H1 (cell line): Measurements from ENCODE around the gene GLIPR1. TPM values are rescaled to one million over a fixed set of nuclear protein-coding genes. Genes with fewer than 3 reads are reported as not detected.
A peak's percentile ranks its signal among the peaks of the same experiment; 100 is the strongest.

Source experiments
- ASH2L ChIP-seq: fragments of 200-600, 300-600 bp; sonication (generic); IDR thresholded peaks from one replicate; pipeline ENCODE4 v1.7.1; 2017; ENCODE audit warnings: low read length
- BACH1 ChIP-seq: IDR thresholded peaks from 2 replicates; pipeline ENCODE4 v1.6.1; 2012; ENCODE audit warnings: low read length, improper control_type of control experiment
- CHD1 ChIP-seq: IDR thresholded peaks from 2 replicates; pipeline ENCODE4 v1.6.1; 2012; ENCODE audit warnings: low read depth, low read length, improper control_type of control experiment
- CHD2 ChIP-seq: IDR thresholded peaks from 2 replicates; pipeline ENCODE4 v1.6.1; 2012; ENCODE audit warnings: low read length, improper control_type of control experiment
- JUN ChIP-seq: IDR thresholded peaks from 2 replicates; pipeline ENCODE4 v1.6.1; 2011; ENCODE audit warnings: low read depth, mild to moderate bottlenecking, improper control_type of control experiment, low read length
- KDM4A ChIP-seq: IDR thresholded peaks from one replicate; pipeline ENCODE4 v1.7.1; 2012; ENCODE audit warnings: low read depth, mild to moderate bottlenecking, moderate library complexity, low read length, inconsistent platforms; ENCODE audit not compliant: severe bottlenecking
- MAFK ChIP-seq: IDR thresholded peaks from 2 replicates; pipeline ENCODE4 v1.6.1; 2012; ENCODE audit warnings: low read depth, mild to moderate bottlenecking, improper control_type of control experiment, low read length
- RBBP5 ChIP-seq: IDR thresholded peaks from 2 replicates; pipeline ENCODE4 v1.7.1; 2012; ENCODE audit warnings: low read depth, mild to moderate bottlenecking, inconsistent platforms, low read length, moderate library complexity, borderline replicate concordance
- SP1 ChIP-seq: IDR thresholded peaks from 2 replicates; pipeline ENCODE4 v1.6.1; 2011; ENCODE audit warnings: low read depth, low read length
- SUZ12 ChIP-seq: fragments of 200-600 bp; sonication (generic); IDR thresholded peaks from 2 replicates; pipeline ENCODE4 v1.6.1; 2012; ENCODE audit warnings: mild to moderate bottlenecking, inconsistent platforms, low read length, moderate library complexity, mixed read lengths
- polyA plus RNA-seq, 7 experiments: library from polyadenylated mRNA; depleted of rRNA in 3 of 7; stranded (reverse) in 5 of 7; unstranded in 2 of 7; fragments of >200 nt in 5 of 7; fragments of 200-250 nt in 2 of 7; gene quantifications; 1 replicate in 5 of 7; 2 replicates in 1 of 7; 4 replicates in 1 of 7; pipeline versions ENCODE4 v1.2.1 to v1.2.3, GENCODE V29; 2011 to 2013; ENCODE audit warnings: missing spikeins in 2 of 7, mixed read lengths in 2 of 7
- total RNA-seq: library from RNA; stranded (reverse); fragmentation: NEBNext Ultra II Directional; extraction: Animal tissue kit (Norgen Biotek cat#: 25700); gene quantifications from 2 replicates; pipeline ENCODE4 v1.2.1, GENCODE V29; 2021
- TF ChIP-seq, protein P1 (sequence below): IDR thresholded peaks from 2 replicates; pipeline ENCODE4 v1.6.1; 2012; ENCODE audit warnings: inconsistent platforms
- TF ChIP-seq, protein P2 (sequence below): IDR thresholded peaks from 2 replicates; pipeline ENCODE4 v1.6.1; 2011; ENCODE audit warnings: low read length, improper control_type of control experiment

Gene GLIPR1
- total and polyA plus RNA-seq, 2 of the 8 experiments (the other 6 are each of a cell fraction or from before 2014, with no cell fraction given) = 0.23 to 1.5 TPM

DNA sequence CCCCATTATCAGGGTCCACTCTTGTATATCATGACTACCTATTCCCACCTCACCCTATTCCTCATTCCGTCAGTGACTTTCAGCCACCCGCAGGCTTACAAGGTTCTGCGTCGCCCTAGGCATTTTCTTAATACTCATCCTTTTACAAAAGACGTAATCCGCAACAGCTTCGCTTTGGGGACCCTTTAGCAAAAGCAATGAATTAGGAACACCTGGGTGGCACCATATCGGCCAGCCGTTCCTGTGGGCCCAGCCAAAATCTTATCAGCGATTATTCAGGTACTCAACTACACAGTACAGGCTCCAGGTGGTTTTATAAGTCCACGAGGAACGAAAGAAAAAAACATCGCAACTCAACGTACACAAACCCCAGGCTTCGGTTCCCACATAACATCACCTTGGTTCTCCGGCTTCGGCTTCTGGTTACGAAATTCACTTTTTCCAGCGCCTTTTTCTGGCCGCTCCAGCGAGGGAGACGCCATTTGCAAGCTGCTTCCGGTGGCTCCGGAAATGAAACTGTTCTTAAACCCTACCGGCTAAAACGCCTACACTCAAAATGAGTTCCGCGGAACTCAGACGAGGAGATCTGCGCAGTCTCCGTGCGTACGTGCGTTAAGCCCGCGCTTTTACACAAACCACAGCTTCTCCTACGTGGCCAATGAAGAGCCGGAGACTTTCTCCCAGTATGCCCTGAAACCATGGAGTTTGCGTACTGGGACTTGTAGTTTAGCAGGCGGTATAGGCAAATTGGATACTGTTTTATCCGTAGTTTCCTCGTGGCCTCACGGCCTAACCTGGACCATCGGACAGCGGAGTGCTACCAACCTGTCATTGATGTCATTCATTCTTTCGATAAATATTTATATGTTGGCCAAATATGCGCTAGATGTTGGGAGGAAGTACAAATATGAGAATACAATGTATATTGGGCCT, 30.8 kb downstream of the GLIPR1 start, which contains the start of gene KRR1 (continued):
- TF ChIP-seq RBBP5 (peak; percentile 83), CHD1 (no peak), KDM4A (peak; percentile 60), SP1 (peak; percentile 76), ASH2L (peak; percentile 97), MAFK (no peak), CHD2 (peak; percentile 81), SUZ12 (no peak), BACH1 (no peak), JUN (0 out of 2 replicates have a peak, but pooled peaks have one; percentile 59)
- TF ChIP-seq, protein P1, sequence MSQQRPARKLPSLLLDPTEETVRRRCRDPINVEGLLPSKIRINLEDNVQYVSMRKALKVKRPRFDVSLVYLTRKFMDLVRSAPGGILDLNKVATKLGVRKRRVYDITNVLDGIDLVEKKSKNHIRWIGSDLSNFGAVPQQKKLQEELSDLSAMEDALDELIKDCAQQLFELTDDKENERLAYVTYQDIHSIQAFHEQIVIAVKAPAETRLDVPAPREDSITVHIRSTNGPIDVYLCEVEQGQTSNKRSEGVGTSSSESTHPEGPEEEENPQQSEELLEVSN = peak; percentile 98
- TF ChIP-seq, protein P2, sequence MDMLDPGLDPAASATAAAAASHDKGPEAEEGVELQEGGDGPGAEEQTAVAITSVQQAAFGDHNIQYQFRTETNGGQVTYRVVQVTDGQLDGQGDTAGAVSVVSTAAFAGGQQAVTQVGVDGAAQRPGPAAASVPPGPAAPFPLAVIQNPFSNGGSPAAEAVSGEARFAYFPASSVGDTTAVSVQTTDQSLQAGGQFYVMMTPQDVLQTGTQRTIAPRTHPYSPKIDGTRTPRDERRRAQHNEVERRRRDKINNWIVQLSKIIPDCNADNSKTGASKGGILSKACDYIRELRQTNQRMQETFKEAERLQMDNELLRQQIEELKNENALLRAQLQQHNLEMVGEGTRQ = no peak
